Fibroblast of lung (primary cell): ENCODE results near the gene MVP.

Source experiments
- EZH2 ChIP-seq: IDR thresholded peaks from 2 replicates; pipeline ENCODE4 v1.5.1; 2012; ENCODE audit warnings: low read length, control low read depth, mild to moderate bottlenecking; ENCODE audit errors: missing control alignments
- TF ChIP-seq, protein P1 (sequence below), 2 donors: IDR thresholded peaks in 1 of 2; conservative IDR thresholded peaks in 1 of 2; 1 replicate in 1 of 2; 2 replicates in 1 of 2; pipeline ENCODE4 v1.5.1; 2011 to 2012; ENCODE audit warnings: low read length in 2 of 2, control low read depth in 1 of 2, inconsistent platforms in 1 of 2, low read depth in 1 of 2, mild to moderate bottlenecking in 1 of 2

DNA sequence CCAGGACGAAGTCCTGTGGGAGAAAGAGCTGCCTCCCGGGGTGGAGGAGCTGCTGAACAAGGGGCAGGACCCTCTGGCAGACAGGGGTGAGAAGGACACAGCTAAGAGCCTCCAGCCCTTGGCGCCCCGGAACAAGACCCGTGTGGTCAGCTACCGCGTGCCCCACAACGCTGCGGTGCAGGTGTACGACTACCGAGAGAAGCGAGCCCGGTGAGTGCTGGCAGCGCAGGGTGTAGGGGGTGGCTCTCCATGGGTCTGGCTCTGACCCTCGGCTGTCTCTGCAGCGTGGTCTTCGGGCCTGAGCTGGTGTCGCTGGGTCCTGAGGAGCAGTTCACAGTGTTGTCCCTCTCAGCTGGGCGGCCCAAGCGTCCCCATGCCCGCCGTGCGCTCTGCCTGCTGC is 21.4 kb downstream of the MVP start:
- TF ChIP-seq, protein P1, sequence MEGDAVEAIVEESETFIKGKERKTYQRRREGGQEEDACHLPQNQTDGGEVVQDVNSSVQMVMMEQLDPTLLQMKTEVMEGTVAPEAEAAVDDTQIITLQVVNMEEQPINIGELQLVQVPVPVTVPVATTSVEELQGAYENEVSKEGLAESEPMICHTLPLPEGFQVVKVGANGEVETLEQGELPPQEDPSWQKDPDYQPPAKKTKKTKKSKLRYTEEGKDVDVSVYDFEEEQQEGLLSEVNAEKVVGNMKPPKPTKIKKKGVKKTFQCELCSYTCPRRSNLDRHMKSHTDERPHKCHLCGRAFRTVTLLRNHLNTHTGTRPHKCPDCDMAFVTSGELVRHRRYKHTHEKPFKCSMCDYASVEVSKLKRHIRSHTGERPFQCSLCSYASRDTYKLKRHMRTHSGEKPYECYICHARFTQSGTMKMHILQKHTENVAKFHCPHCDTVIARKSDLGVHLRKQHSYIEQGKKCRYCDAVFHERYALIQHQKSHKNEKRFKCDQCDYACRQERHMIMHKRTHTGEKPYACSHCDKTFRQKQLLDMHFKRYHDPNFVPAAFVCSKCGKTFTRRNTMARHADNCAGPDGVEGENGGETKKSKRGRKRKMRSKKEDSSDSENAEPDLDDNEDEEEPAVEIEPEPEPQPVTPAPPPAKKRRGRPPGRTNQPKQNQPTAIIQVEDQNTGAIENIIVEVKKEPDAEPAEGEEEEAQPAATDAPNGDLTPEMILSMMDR (conservative IDR thresholded peaks at IDR 0.05 in 1 of 2, IDR thresholded peaks at IDR 0.05 in 1 of 2; ENCODE audit: low read depth in 1 of 2, low read length in 2 of 2): no peak
- no peak for TF ChIP-seq EZH2
